Lower leg skin (tissue), 4 donors: Measurements from ENCODE around the gene MKLN1. TPM values are rescaled to one million over a fixed set of nuclear protein-coding genes. Genes with fewer than 3 reads are reported as not detected.

Experiments used
- DNase-seq, 2 donors: peaks; one replicate each; pipeline ENCODE4 v3.0.0-alpha.2; 2019; ENCODE audit warnings: low spot score in 2 of 2
- H3K4me3 ChIP-seq: fragments of 200-600 bp; sonication (generic); 2 replicates; pipeline ENCODE4 v1.5.1; 2017; ENCODE audit warnings: mild to moderate bottlenecking, low read depth; ENCODE audit not compliant: poor library complexity, severe bottlenecking
- POLR2A ChIP-seq, 2 donors: fragments of 450-650 bp; IDR thresholded peaks; one replicate each; pipeline ENCODE4 v1.6.1; 2016 to 2017; ENCODE audit warnings: antibody characterized with exemption in 2 of 2, mild to moderate bottlenecking in 1 of 2, moderate library complexity in 1 of 2
- WGBS, 2 donors: methylation state at CpG; one replicate each; pipeline ENCODE4 v1.1.5; 2018; 5-methylcytosine and 5-hydroxymethylcytosine counted together
- intact Hi-C: fragments of 100-400 bp; cut with DNase I; formaldehyde crosslinking; loops from one replicate; pipeline ENCODE4 v1.15.0; 2023; ENCODE audit warnings: low total_unique reads
- total RNA-seq, 4 donors: library from RNA; depleted of rRNA; stranded (reverse); fragments of >200 nt; gene quantifications; one replicate each; pipeline ENCODE4 v1.1.0, GENCODE V29; 2016
- TF ChIP-seq, protein P1 (sequence below), 3 donors: fragments of 450-650 bp; IDR thresholded peaks; one replicate each; pipeline ENCODE4 v1.5.1; 2016; ENCODE audit warnings: antibody characterized with exemption in 3 of 3, mild to moderate bottlenecking in 3 of 3, moderate library complexity in 2 of 3

Gene MKLN1
- total RNA-seq, 4 donors from 2014 or later, result 25.7 to 37.8 (median 31.3) TPM

- 69 to 78% methylated on average over 2 of the region's 2 CpGs for WGBS, 2 donors
- intact Hi-C loops, result no loop called here
- H3K4me3 ChIP-seq, result no peak overlapping the region
- no peak for TF ChIP-seq POLR2A (IDR thresholded peaks at IDR 0.05)
- TF ChIP-seq, protein P1, sequence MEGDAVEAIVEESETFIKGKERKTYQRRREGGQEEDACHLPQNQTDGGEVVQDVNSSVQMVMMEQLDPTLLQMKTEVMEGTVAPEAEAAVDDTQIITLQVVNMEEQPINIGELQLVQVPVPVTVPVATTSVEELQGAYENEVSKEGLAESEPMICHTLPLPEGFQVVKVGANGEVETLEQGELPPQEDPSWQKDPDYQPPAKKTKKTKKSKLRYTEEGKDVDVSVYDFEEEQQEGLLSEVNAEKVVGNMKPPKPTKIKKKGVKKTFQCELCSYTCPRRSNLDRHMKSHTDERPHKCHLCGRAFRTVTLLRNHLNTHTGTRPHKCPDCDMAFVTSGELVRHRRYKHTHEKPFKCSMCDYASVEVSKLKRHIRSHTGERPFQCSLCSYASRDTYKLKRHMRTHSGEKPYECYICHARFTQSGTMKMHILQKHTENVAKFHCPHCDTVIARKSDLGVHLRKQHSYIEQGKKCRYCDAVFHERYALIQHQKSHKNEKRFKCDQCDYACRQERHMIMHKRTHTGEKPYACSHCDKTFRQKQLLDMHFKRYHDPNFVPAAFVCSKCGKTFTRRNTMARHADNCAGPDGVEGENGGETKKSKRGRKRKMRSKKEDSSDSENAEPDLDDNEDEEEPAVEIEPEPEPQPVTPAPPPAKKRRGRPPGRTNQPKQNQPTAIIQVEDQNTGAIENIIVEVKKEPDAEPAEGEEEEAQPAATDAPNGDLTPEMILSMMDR (IDR thresholded peaks at IDR 0.05), result no peak
- DNase-seq, result no peak
Observed at GRCh38 chr7:131488361-131488760, 160.7 kb downstream of the MKLN1 start.

DNA sequence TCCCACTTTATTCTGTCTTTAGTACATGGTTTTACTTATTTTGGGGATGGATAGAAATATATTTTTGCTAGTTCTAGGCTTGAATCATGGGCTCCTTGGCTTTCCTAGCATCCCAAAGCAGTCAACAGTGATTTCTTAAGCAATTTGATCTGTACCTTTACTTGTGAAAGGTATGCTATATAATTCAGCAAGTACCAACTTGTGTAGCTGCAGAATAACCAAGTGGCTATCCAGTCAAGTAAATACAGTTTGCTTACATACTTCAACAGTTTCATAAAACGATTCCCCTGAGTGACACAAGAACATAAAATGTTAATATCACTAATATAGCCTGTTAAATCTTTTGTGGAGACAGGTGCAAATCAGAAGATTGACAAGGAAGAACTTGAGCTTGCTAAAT is 161.5 kb downstream of the MKLN1 start:
- WGBS, 2 donors, result 58 to 59% methylated on average over 1 of the region's 1 CpG
- DNase-seq, result no peak
- H3K4me3 ChIP-seq, result no peak overlapping the region
- intact Hi-C loops, result no loop called here
- TF ChIP-seq POLR2A (IDR thresholded peaks at IDR 0.05), result no peak
- TF ChIP-seq, protein P1 (IDR thresholded peaks at IDR 0.05), result no peak

DNA sequence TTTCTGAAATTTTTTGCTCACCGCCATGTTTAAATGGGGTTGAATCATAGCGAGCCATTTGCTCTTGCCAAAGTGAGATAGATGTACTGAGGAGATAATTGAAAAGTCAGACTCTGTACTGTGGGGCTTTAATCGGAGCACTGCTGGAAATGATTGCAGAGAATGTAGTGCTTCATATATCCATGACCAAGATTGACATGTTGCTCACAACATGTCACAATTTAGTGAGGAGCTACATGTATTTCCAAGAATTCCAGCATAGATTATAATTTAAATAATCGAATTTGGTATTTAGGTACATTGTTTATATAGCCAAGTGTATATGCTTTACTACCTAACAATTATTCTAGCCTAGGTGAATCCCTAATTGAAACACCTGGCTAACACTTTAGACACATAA is 162.2 kb downstream of the MKLN1 start:
- TF ChIP-seq POLR2A (IDR thresholded peaks at IDR 0.05), result no peak
- TF ChIP-seq, protein P1 (IDR thresholded peaks at IDR 0.05), result no peak
- no peak for DNase-seq
- no peak overlapping the region for H3K4me3 ChIP-seq
- 97 to 99% methylated on average over 4 of the region's 4 CpGs for WGBS, 2 donors
- intact Hi-C loops, result no loop called here

- WGBS, 2 donors, result 91 to 95% methylated on average over 2 of the region's 2 CpGs
- no peak overlapping the region for H3K4me3 ChIP-seq
- TF ChIP-seq, protein P1 (IDR thresholded peaks at IDR 0.05), result no peak
- TF ChIP-seq POLR2A (IDR thresholded peaks at IDR 0.05), result no peak
- intact Hi-C loops, result no loop called here
- DNase-seq, result no peak
Observed at GRCh38 chr7:131493081-131493480, 165.4 kb downstream of the MKLN1 start.

DNA sequence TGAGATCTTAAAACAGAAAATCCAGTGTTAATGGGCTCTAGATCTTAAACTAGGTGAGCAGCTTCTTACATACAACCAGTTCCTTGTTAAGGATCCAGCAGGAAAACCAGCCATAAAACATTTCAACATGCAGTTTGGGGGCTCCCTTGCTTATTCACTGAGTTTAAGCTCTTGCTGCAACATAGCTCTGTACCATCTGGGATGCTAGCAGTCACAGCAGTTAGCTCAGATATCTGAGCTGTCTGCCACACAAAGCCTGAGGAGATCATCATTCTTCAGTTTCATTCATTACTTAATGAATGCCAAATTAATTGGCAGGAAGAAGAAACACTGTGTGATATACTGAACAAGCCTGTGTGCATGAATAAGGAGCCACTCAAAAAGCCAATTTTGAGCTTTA is 165.9 kb downstream of the MKLN1 start:
- intact Hi-C loops, result no loop called here
- TF ChIP-seq, protein P1 (IDR thresholded peaks at IDR 0.05), result no peak
- TF ChIP-seq POLR2A (IDR thresholded peaks at IDR 0.05), result no peak
- no peak overlapping the region for H3K4me3 ChIP-seq
- no peak for DNase-seq

DNA sequence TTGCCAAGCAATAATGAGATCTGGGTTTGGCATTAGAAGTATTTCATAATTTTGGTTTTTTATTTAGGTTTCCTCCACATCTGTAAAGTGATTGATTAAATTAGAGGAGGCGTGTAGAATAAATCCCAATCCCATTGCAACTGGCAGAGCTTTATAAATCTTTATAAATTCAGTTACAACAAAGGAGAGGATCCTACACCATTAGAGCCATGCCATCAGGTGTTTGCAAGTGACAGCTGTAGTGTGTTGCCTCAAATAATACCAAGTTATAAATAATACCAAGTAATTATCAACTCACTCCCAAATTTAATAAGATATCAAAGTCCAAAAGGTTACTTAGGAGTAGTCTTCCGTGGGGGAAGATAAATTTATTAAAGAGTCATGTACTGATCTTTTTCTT is 166.5 kb downstream of the MKLN1 start:
- H3K4me3 ChIP-seq, result no peak overlapping the region
- TF ChIP-seq, protein P1 (IDR thresholded peaks at IDR 0.05), result no peak
- no peak for TF ChIP-seq POLR2A (IDR thresholded peaks at IDR 0.05)
- no peak for DNase-seq
- intact Hi-C loops, result no loop called here
- WGBS, 2 donors, result 100% methylated on average over 2 of the region's 2 CpGs
